BLaER1 treated with 17β-estradiol and CSF1 and Interleukin-3, amounts not matched to agents 10 nM and 100 nM (cell line): ENCODE results near the gene MBTPS1.
A peak's percentile ranks its signal among the peaks of the same experiment; 100 is the strongest.

Source experiments
- H3K27ac ChIP-seq, 11 experiments: shearing (Covaris generic); formaldehyde crosslinking; 2 replicates each; pipeline ENCODE4 v1.8.1; 2022
- H3K27me3 ChIP-seq, 11 experiments: shearing (Covaris generic); formaldehyde crosslinking; 2 replicates each; pipeline ENCODE4 v1.8.1; 2022
- H3K36me3 ChIP-seq, 11 experiments: shearing (Covaris generic); formaldehyde crosslinking; 2 replicates each; pipeline ENCODE4 v1.8.1; 2022
- H3K4me1 ChIP-seq, 10 experiments: shearing (Covaris generic); formaldehyde crosslinking; 2 replicates each; pipeline ENCODE4 v1.8.1; 2022
- H3K4me2 ChIP-seq, 11 experiments: shearing (Covaris generic); formaldehyde crosslinking; 2 replicates each; pipeline ENCODE4 v1.8.1; 2022
- H3K4me3 ChIP-seq, 10 experiments: shearing (Covaris generic); formaldehyde crosslinking; 2 replicates each; pipeline ENCODE4 v1.8.1; 2022
- H3K9ac ChIP-seq, 11 experiments: shearing (Covaris generic); formaldehyde crosslinking; 2 replicates each; pipeline ENCODE4 v1.8.1; 2022
- H3K9me3 ChIP-seq, 11 experiments: shearing (Covaris generic); formaldehyde crosslinking; replicated peaks in 1 of 11; 2 replicates each; pipeline ENCODE4 v1.8.1; 2022
- H4K20me1 ChIP-seq, 11 experiments: shearing (Covaris generic); formaldehyde crosslinking; 2 replicates each; pipeline ENCODE4 v1.8.1; 2022
- Cebpa-rat ChIP-seq, 11 experiments: shearing (Covaris generic); IDR thresholded peaks; 2 replicates each; pipeline ENCODE4 v1.8.1; 2022

MBTPS1 gene

GRCh38 chr16:84054271-84054670, 62.5 kb downstream of the MBTPS1 start:
- Histone ChIP-seq H3K9me3 (no peaks in the 10 kb centered on the region), H3K36me3 (peaks cover 73 to 92% (median 86%) of the 10 kb centered on the region in 11 experiments), H3K4me3 (no peak overlapping the region), H3K4me2 (peak overlapping the region in 3 of 11 experiments; percentile 27 to 41 (median 29); a peak in 3 of 22 replicates), H3K27me3 (no peaks in the 10 kb centered on the region), H3K27ac (no peak overlapping the region), H3K4me1 (peaks cover 6 to 31% (median 21%) of the 10 kb centered on the region in 10 experiments; a peak in 17 of 20 replicates), H4K20me1 (peaks cover 22 to 81% (median 47%) of the 10 kb centered on the region in 11 experiments; a peak in 20 of 22 replicates), H3K9ac (no peak overlapping the region)
- no peak for TF ChIP-seq Cebpa-rat (IDR thresholded peaks at IDR 0.05)

DNA sequence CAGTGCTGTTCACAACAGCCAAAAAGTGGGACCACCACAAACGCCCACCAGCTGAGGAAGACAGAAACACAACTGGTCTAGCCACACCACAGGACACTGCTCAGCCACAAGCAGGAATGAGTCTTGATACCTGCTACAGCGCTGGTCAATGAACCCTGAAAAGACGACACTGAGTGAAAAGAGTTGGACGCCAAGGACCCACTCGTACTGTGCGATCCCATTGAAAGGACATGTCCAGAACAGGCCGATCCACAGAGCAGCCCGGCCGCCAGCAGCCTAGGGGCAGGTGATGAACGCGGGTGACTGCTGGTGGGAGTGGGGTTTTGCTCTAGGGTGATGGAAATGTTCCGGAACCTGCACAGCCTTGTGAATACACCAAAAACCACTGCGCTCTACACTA, 63.5 kb downstream of the MBTPS1 start:
- no peak for TF ChIP-seq Cebpa-rat (IDR thresholded peaks at IDR 0.05)
- H4K20me1 ChIP-seq: peaks cover 20 to 78% (median 43%) of the 10 kb centered on the region in 11 experiments; a peak in 20 of 22 replicates
- peaks cover 63 to 92% (median 81%) of the 10 kb centered on the region in 11 experiments for H3K36me3 ChIP-seq
- H3K4me1 ChIP-seq: peaks cover 6 to 34% (median 21%) of the 10 kb centered on the region in 10 experiments; a peak in 17 of 20 replicates
- H3K27ac ChIP-seq: no peak overlapping the region
- no peak overlapping the region for H3K9ac ChIP-seq
- no peaks in the 10 kb centered on the region for H3K27me3 ChIP-seq
- no peaks in the 10 kb centered on the region for H3K9me3 ChIP-seq
- no peak overlapping the region for H3K4me3 ChIP-seq
- H3K4me2 ChIP-seq: no peak overlapping the region

- H3K4me1 ChIP-seq: peaks cover 6 to 34% (median 21%) of the 10 kb centered on the region in 10 experiments; a peak in 17 of 20 replicates
- no peak for TF ChIP-seq Cebpa-rat (IDR thresholded peaks at IDR 0.05)
- H3K36me3 ChIP-seq: peaks cover 52 to 90% (median 74%) of the 10 kb centered on the region in 11 experiments
- H4K20me1 ChIP-seq: peaks cover 18 to 79% (median 41%) of the 10 kb centered on the region in 11 experiments; a peak in 19 of 22 replicates
- no peak overlapping the region for H3K4me3 ChIP-seq
- H3K27ac ChIP-seq: no peak overlapping the region
- no peaks in the 10 kb centered on the region for H3K27me3 ChIP-seq
- no peak overlapping the region for H3K4me2 ChIP-seq
- no peak overlapping the region for H3K9ac ChIP-seq
- no peaks in the 10 kb centered on the region for H3K9me3 ChIP-seq
These were observed 64.6 kb downstream of the MBTPS1 start for GRCh38 chr16:84052071-84052622.

- Histone ChIP-seq H3K27me3 (no peaks in the 10 kb centered on the region), H4K20me1 (peaks cover 11 to 74% (median 33%) of the 10 kb centered on the region in 11 experiments; a peak in 19 of 22 replicates), H3K4me2 (no peak overlapping the region), H3K36me3 (peaks cover 34 to 72% (median 56%) of the 10 kb centered on the region in 11 experiments), H3K27ac (no peak overlapping the region), H3K4me3 (no peak overlapping the region), H3K9me3 (no peaks in the 10 kb centered on the region), H3K4me1 (peaks cover 6 to 26% (median 18%) of the 10 kb centered on the region in 10 experiments; a peak in 17 of 20 replicates), H3K9ac (no peak overlapping the region)
- TF ChIP-seq Cebpa-rat (IDR thresholded peaks at IDR 0.05): no peak
These were observed 66.4 kb downstream of the MBTPS1 start for GRCh38 chr16:84050316-84050715.

DNA sequence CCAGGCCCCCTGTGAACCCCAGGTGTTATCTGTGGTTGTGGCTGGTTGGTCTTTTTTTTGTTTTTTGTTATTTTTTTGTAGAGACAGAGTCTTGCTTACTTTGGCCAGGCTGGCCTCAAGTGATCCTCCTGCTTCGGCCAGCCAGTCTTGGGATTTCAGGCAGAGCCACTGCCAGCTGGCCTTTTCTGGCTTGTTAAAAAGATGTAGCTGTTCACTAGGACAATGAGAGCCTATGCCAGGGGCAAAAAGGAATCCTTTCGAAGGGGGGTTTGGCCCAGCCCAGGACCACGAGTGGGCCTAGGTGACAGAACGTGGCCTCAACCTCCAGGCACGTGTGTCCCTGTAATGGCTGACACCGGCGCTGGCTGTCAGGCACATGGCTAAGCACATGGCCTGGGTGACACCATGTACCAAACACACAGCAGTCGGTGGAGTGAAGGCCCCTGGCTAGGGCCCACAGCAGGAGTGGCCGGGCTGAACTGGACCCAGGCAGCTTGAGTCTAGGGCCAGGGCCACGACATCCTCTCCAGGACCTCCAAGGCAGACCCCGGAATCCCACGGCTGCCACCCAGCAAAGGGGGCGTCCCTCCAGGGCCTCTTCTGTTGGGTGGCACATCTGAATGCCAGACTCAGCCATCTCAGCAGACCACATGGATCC, 67.2 kb downstream of the MBTPS1 start:
- Histone ChIP-seq H3K27ac (0 out of 22 replicates have a peak overlapping the region, but pooled peaks of 2 of the 11 experiments have one; percentile 2 to 3), H3K9ac (peak overlapping the region in 3 of 11 experiments; percentile 31 to 53 (median 41); a peak in 3 of 22 replicates), H3K27me3 (no peaks in the 10 kb centered on the region; a peak in 1 of 22 replicates), H3K4me1 (peaks cover 0 to 18% (median 10%) of the 10 kb centered on the region in 10 experiments; a peak in 15 of 20 replicates), H3K4me3 (no peak overlapping the region), H4K20me1 (peaks cover 8 to 74% (median 31%) of the 10 kb centered on the region in 11 experiments; a peak in 19 of 22 replicates), H3K9me3 (no peaks in the 10 kb centered on the region), H3K36me3 (peaks cover 26 to 64% (median 48%) of the 10 kb centered on the region in 11 experiments), H3K4me2 (peak overlapping the region in 3 of 11 experiments; percentile 14 to 25 (median 18); a peak in 2 of 22 replicates)
- TF ChIP-seq Cebpa-rat (IDR thresholded peaks at IDR 0.05): no peak

- no peak for TF ChIP-seq Cebpa-rat (IDR thresholded peaks at IDR 0.05)
- Histone ChIP-seq H3K4me1 (peaks cover 0 to 17% (median 7%) of the 10 kb centered on the region in 10 experiments; a peak in 10 of 20 replicates), H3K27me3 (peaks cover 0 to 5% (median 0%) of the 10 kb centered on the region in 11 experiments; a peak in 3 of 22 replicates), H3K4me2 (peak overlapping the region in 2 of 11 experiments; percentile 14 to 18; a peak in 1 of 22 replicates), H3K36me3 (peaks cover 19 to 57% (median 41%) of the 10 kb centered on the region in 11 experiments), H3K27ac (0 out of 22 replicates have a peak overlapping the region, but pooled peaks of 1 of the 11 experiments have one; percentile 2), H3K9ac (peak overlapping the region in 2 of 11 experiments; percentile 31 to 41; a peak in 1 of 22 replicates), H3K4me3 (no peak overlapping the region), H3K9me3 (no peaks in the 10 kb centered on the region), H4K20me1 (peaks cover 5 to 71% (median 28%) of the 10 kb centered on the region in 11 experiments; a peak in 16 of 22 replicates)
These were observed 67.9 kb downstream of the MBTPS1 start for GRCh38 chr16:84048871-84049270.

GRCh38 chr16:84048270-84048669, 68.5 kb downstream of the MBTPS1 start:
- Histone ChIP-seq H4K20me1 (peaks cover 5 to 71% (median 24%) of the 10 kb centered on the region in 11 experiments; a peak in 16 of 22 replicates), H3K4me2 (no peak overlapping the region), H3K9ac (no peak overlapping the region), H3K36me3 (peaks cover 13 to 51% (median 35%) of the 10 kb centered on the region in 11 experiments), H3K4me1 (peaks cover 0 to 23% (median 10%) of the 10 kb centered on the region in 10 experiments; a peak in 11 of 20 replicates), H3K27ac (no peak overlapping the region), H3K9me3 (no peaks in the 10 kb centered on the region), H3K27me3 (peaks cover 0 to 11% (median 0%) of the 10 kb centered on the region in 11 experiments; a peak in 3 of 22 replicates), H3K4me3 (no peak overlapping the region)
- TF ChIP-seq Cebpa-rat (IDR thresholded peaks at IDR 0.05): no peak

- Histone ChIP-seq H3K4me3 (no peak overlapping the region), H3K36me3 (peaks cover 7 to 45% (median 29%) of the 10 kb centered on the region in 11 experiments), H3K27me3 (peaks cover 0 to 18% (median 0%) of the 10 kb centered on the region in 11 experiments; a peak in 4 of 22 replicates), H3K4me2 (no peak overlapping the region), H3K4me1 (peaks cover 0 to 29% (median 11%) of the 10 kb centered on the region in 10 experiments; a peak in 11 of 20 replicates), H3K9ac (no peak overlapping the region), H4K20me1 (peaks cover 5 to 67% (median 24%) of the 10 kb centered on the region in 11 experiments; a peak in 16 of 22 replicates), H3K27ac (no peak overlapping the region), H3K9me3 (no peaks in the 10 kb centered on the region)
- no peak for TF ChIP-seq Cebpa-rat (IDR thresholded peaks at IDR 0.05)
These were observed 69.1 kb downstream of the MBTPS1 start for GRCh38 chr16:84047626-84048025.
